Neural cell (in vitro differentiated cells): ENCODE results near the gene SEPTIN8. TPM values are rescaled to one million over a fixed set of nuclear protein-coding genes. Genes with fewer than 3 reads are reported as not detected.

ENCODE experiments used
- H2AFZ ChIP-seq: fragments of 200-600, 300-800 bp; sonication (generic), shearing (Covaris generic); 2 replicates; pipeline ENCODE4 v1.6.0; 2014; ENCODE audit warnings: low read depth, mild to moderate bottlenecking, antibody characterized with exemption, low read length, moderate library complexity
- H3F3A ChIP-seq: fragments of 200-600 bp; shearing (Covaris generic); 2 replicates; pipeline ENCODE4 v1.6.1; 2016; ENCODE audit warnings: mild to moderate bottlenecking, moderate library complexity, mixed read lengths, antibody characterized with exemption, low read length; ENCODE audit not compliant: insufficient read depth, poor library complexity, severe bottlenecking
- H3K27ac ChIP-seq: fragments of 200-600, 300-800 bp; sonication (generic), shearing (Covaris generic); 2 replicates; pipeline ENCODE4 v1.5.1; 2014; ENCODE audit warnings: mild to moderate bottlenecking, low read length, moderate library complexity
- H3K27me3 ChIP-seq: fragments of 300-800, 200-600 bp; sonication (generic), shearing (Covaris generic); 2 replicates; pipeline ENCODE4 v1.6.0; 2014; ENCODE audit warnings: mild to moderate bottlenecking, low read depth, low read length, moderate library complexity; ENCODE audit not compliant: insufficient read depth
- H3K36me3 ChIP-seq: fragments of 300-800, 200-600 bp; sonication (generic), shearing (Covaris generic); 2 replicates; pipeline ENCODE4 v1.5.1; 2014; ENCODE audit warnings: mild to moderate bottlenecking, antibody characterized with exemption, low read length, moderate library complexity; ENCODE audit not compliant: insufficient read depth
- H3K4me2 ChIP-seq: fragments of 300-800, 200-600 bp; sonication (generic), shearing (Covaris generic); 2 replicates; pipeline ENCODE4 v1.6.0; 2014; ENCODE audit warnings: mild to moderate bottlenecking, low read length
- H3K4me3 ChIP-seq: fragments of 300-800, 200-600 bp; sonication (generic), shearing (Covaris generic); 2 replicates; pipeline ENCODE4 v1.5.1; 2014; ENCODE audit warnings: mild to moderate bottlenecking, low read length, moderate library complexity
- H3K79me2 ChIP-seq: fragments of 200-600 bp; shearing (Covaris generic); replicated peaks from 2 replicates; pipeline ENCODE4 v1.6.0; 2014; ENCODE audit warnings: mild to moderate bottlenecking, low read length, moderate library complexity; ENCODE audit not compliant: insufficient read depth
- H3K9ac ChIP-seq: fragments of 300-800, 200-600 bp; sonication (generic), shearing (Covaris generic); 2 replicates; pipeline ENCODE4 v1.6.1; 2016; ENCODE audit warnings: mild to moderate bottlenecking, low read length, mixed read lengths
- H3K9me2 ChIP-seq: fragments of 200-600 bp; shearing (Covaris generic); 2 replicates; pipeline ENCODE4 v1.6.1; 2016; ENCODE audit warnings: mild to moderate bottlenecking, low read length, mixed read lengths; ENCODE audit not compliant: insufficient read depth
- H3K9me3 ChIP-seq: fragments of 200-600, 300-800 bp; sonication (generic), shearing (Covaris generic); 2 replicates; pipeline ENCODE4 v1.6.1; 2016; ENCODE audit warnings: mild to moderate bottlenecking, mixed run types, low read length, moderate library complexity, mixed read lengths
- H4K20me1 ChIP-seq: fragments of 200-600 bp; shearing (Covaris generic); 2 replicates; pipeline ENCODE4 v1.6.1; 2016; ENCODE audit warnings: mild to moderate bottlenecking, mixed run types; ENCODE audit not compliant: insufficient read depth
- CTCF ChIP-seq: fragments of 450-650 bp; IDR thresholded peaks from 2 replicates; pipeline ENCODE4 v1.5.1; 2014; ENCODE audit warnings: antibody characterized with exemption, mild to moderate bottlenecking, moderate library complexity; ENCODE audit not compliant: poor library complexity, severe bottlenecking
- EP300 ChIP-seq: fragments of 450-650 bp; conservative IDR thresholded peaks from 2 replicates; pipeline ENCODE4 v1.6.1; 2014; ENCODE audit warnings: antibody characterized with exemption, mild to moderate bottlenecking, moderate library complexity; ENCODE audit not compliant: poor library complexity, severe bottlenecking
- EZH2 ChIP-seq: fragments of 200-600, 300-800 bp; shearing (Covaris generic), sonication (generic); IDR thresholded peaks from 2 replicates; pipeline ENCODE4 v1.6.1; 2014; ENCODE audit warnings: antibody characterized with exemption, low read length, borderline replicate concordance, mild to moderate bottlenecking; ENCODE audit not compliant: insufficient read depth, poor library complexity, severe bottlenecking
- MXI1 ChIP-seq: fragments of 450-650 bp; conservative IDR thresholded peaks from 2 replicates; pipeline ENCODE4 v1.6.1; 2014; ENCODE audit warnings: antibody characterized with exemption, mild to moderate bottlenecking; ENCODE audit not compliant: poor library complexity, severe bottlenecking
- POLR2AphosphoS5 ChIP-seq: IDR thresholded peaks from 2 replicates; pipeline ENCODE4 v1.6.1; 2012
- RAD21 ChIP-seq: fragments of 450-650 bp; conservative IDR thresholded peaks from 2 replicates; pipeline ENCODE4 v1.6.1; 2014; ENCODE audit warnings: antibody characterized with exemption, mild to moderate bottlenecking, moderate library complexity
- REST ChIP-seq: IDR thresholded peaks from 2 replicates; pipeline ENCODE4 v1.6.1; 2012; ENCODE audit warnings: borderline replicate concordance
- SMC3 ChIP-seq: fragments of 450-650 bp; conservative IDR thresholded peaks from 2 replicates; pipeline ENCODE4 v1.6.1; 2014; ENCODE audit warnings: antibody characterized with exemption, mild to moderate bottlenecking, moderate library complexity; ENCODE audit not compliant: poor library complexity
- TAF1 ChIP-seq: IDR thresholded peaks from 2 replicates; pipeline ENCODE4 v1.6.1; 2012; ENCODE audit warnings: low read depth
- polyA plus RNA-seq: library from polyadenylated mRNA; depleted of rRNA; stranded (reverse); fragments of >200 nt; gene quantifications from 2 replicates; pipeline ENCODE4 v1.2.3, GENCODE V29; 2014

SEPTIN8 gene
- polyA plus RNA-seq, 1 donor from 2014 or later = 37.7 TPM

GRCh38 chr5:132751971-132752580 lies 25.0 kb downstream of the SEPTIN8 start:
- H3K27ac ChIP-seq = no peak overlapping the region
- H2AFZ ChIP-seq = no peak overlapping the region
- no peaks in the 10 kb centered on the region for H4K20me1 ChIP-seq
- H3K4me2 ChIP-seq = no peak overlapping the region
- H3F3A ChIP-seq = no peaks in the 10 kb centered on the region
- no peak overlapping the region for H3K9ac ChIP-seq
- TF ChIP-seq RAD21 (no peak), POLR2AphosphoS5 (no peak), TAF1 (no peak), MXI1 (no peak), SMC3 (no peak), CTCF (no peak), EZH2 (no peak), REST (no peak)
- no peaks in the 10 kb centered on the region for H3K9me2 ChIP-seq
- H3K4me3 ChIP-seq = no peak overlapping the region
- H3K9me3 ChIP-seq = no peaks in the 10 kb centered on the region
- no peaks in the 10 kb centered on the region for H3K36me3 ChIP-seq
- H3K79me2 ChIP-seq = no peaks in the 10 kb centered on the region
- H3K27me3 ChIP-seq = peaks cover 22% of the 10 kb centered on the region

DNA sequence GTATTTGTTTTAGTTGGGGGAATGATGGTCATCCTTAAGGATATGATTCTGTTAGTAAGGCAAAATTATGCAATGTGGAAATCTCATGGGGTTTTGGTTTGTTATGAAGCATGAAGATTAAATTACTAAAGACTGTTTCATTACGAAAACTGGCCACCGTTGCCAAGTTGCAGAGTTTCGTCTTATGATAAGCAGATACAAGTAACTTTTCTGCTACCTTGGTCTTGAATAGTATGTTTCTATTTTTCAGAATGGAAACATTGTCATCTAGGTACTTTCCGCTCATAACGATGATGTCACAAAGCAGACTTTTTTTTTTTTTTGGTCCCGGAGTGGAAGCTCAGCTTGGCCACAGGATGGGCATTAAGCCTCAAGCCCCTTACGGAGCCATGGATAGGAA lies 25.6 kb downstream of the SEPTIN8 start:
- no peaks in the 10 kb centered on the region for H3K36me3 ChIP-seq
- TF ChIP-seq EP300 = no peak
- no peak for TF ChIP-seq SMC3
- no peak for TF ChIP-seq CTCF
- TF ChIP-seq TAF1 = no peak
- TF ChIP-seq RAD21 = no peak
- no peak for TF ChIP-seq MXI1
- TF ChIP-seq POLR2AphosphoS5 = no peak
- no peaks in the 10 kb centered on the region for H4K20me1 ChIP-seq
- H3K27ac ChIP-seq = no peak overlapping the region
- no peaks in the 10 kb centered on the region for H3K9me2 ChIP-seq
- H3K27me3 ChIP-seq = peaks cover 28% of the 10 kb centered on the region
- no peak overlapping the region for H2AFZ ChIP-seq
- H3K79me2 ChIP-seq = no peaks in the 10 kb centered on the region
- H3K4me2 ChIP-seq = no peak overlapping the region
- H3K9me3 ChIP-seq = no peaks in the 10 kb centered on the region
- no peak overlapping the region for H3K9ac ChIP-seq
- no peaks in the 10 kb centered on the region for H3F3A ChIP-seq
- H3K4me3 ChIP-seq = no peak overlapping the region
